H1 (cell line): ENCODE data around the gene CTIF.

ENCODE experiments used
- BRCA1 ChIP-seq: IDR thresholded peaks from 2 replicates; pipeline ENCODE4 v1.6.1; 2012; ENCODE audit warnings: low read depth, low read length, improper control_type of control experiment
- CREB1 ChIP-seq: IDR thresholded peaks from 2 replicates; pipeline ENCODE4 v1.6.1; 2012; ENCODE audit warnings: inconsistent platforms
- EGR1 ChIP-seq: IDR thresholded peaks from 2 replicates; pipeline ENCODE4 v1.6.1; 2011; ENCODE audit warnings: low read depth, low read length, borderline replicate concordance
- EZH2 ChIP-seq: fragments of 200-600 bp; sonication (generic); IDR thresholded peaks from 2 replicates; pipeline ENCODE4 v1.7.1; 2012; ENCODE audit warnings: low read depth, mild to moderate bottlenecking, moderate library complexity, low read length, inconsistent platforms; ENCODE audit not compliant: severe bottlenecking
- POLR2AphosphoS5 ChIP-seq: IDR thresholded peaks from 2 replicates; pipeline ENCODE4 v1.6.1; 2011; ENCODE audit warnings: low read depth, low read length
- SAP30 ChIP-seq: fragments of 300-600 bp; sonication (generic); IDR thresholded peaks from 2 replicates; pipeline ENCODE4 v1.7.1; 2012; ENCODE audit warnings: low read length, moderate library complexity, mild to moderate bottlenecking, inconsistent platforms; ENCODE audit not compliant: insufficient read depth, insufficient replicate concordance
- SIN3A ChIP-seq, 2 experiments: IDR thresholded peaks in 1 of 2; conservative IDR thresholded peaks in 1 of 2; 2 replicates each; pipeline ENCODE4 v1.6.1; 2011 to 2012; ENCODE audit warnings: low read length in 2 of 2, improper control_type of control experiment in 1 of 2, low read depth in 1 of 2, mild to moderate bottlenecking in 1 of 2
- SIX5 ChIP-seq: IDR thresholded peaks from 2 replicates; pipeline ENCODE4 v1.6.1; 2011; ENCODE audit warnings: mild to moderate bottlenecking, low read depth, low read length
- SP4 ChIP-seq: IDR thresholded peaks from 2 replicates; pipeline ENCODE4 v1.6.1; 2012; ENCODE audit warnings: low read length, inconsistent platforms
- TAF1 ChIP-seq: IDR thresholded peaks from 2 replicates; pipeline ENCODE4 v1.6.1; 2011; ENCODE audit warnings: mild to moderate bottlenecking, low read depth, low read length
- TF ChIP-seq, protein P1 (sequence below), 3 experiments: IDR thresholded peaks; 1 replicate in 2 of 3; 2 replicates in 1 of 3; pipeline versions ENCODE4 v1.5.1 to v1.6.1; 2011; ENCODE audit warnings: low read length in 3 of 3, mild to moderate bottlenecking in 3 of 3, inconsistent platforms in 2 of 3, low read depth in 1 of 3, moderate library complexity in 1 of 3; ENCODE audit not compliant: insufficient read depth in 1 of 3; ENCODE audit errors: control extremely low read depth in 1 of 3

DNA sequence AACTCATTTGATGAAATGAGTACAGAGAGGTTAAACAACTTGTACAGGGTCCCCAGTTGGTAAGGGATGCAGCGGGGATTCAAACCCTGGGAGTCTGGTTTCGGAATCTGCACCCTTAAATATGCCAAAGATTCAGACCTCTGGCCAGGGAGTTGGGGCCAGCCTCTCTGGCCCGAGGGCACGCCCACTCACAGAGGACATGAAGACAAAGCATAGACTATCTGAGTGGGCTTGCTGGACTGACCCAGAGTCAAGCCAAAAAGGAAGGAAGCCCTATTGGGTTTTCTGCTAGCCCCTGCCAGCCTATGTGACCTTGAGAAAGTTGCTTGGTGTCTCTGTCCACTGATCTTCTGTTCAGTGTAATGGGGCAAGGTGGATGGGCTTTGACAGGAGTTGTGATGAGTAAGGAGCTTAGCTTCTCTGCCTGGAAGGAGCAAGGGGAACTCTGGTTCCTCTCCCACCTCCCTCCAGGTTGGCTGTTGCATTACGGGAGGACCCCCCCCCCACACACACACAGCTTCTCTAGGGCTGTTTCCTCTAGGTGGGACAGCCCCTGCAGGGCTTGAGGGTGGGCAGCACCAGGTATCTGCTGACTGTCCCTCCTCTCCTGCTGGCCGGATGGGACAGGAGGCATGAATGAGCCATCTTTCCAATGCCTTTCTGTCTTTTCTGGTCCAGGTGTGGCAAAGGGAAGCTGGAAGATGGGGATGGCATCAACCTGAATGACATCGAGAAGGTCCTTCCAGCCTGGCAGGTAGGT is 131.3 kb downstream of the CTIF start:
- TF ChIP-seq EZH2: no peak
- TF ChIP-seq, protein P1, sequence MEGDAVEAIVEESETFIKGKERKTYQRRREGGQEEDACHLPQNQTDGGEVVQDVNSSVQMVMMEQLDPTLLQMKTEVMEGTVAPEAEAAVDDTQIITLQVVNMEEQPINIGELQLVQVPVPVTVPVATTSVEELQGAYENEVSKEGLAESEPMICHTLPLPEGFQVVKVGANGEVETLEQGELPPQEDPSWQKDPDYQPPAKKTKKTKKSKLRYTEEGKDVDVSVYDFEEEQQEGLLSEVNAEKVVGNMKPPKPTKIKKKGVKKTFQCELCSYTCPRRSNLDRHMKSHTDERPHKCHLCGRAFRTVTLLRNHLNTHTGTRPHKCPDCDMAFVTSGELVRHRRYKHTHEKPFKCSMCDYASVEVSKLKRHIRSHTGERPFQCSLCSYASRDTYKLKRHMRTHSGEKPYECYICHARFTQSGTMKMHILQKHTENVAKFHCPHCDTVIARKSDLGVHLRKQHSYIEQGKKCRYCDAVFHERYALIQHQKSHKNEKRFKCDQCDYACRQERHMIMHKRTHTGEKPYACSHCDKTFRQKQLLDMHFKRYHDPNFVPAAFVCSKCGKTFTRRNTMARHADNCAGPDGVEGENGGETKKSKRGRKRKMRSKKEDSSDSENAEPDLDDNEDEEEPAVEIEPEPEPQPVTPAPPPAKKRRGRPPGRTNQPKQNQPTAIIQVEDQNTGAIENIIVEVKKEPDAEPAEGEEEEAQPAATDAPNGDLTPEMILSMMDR (IDR thresholded peaks at IDR 0.05; ENCODE audit: control extremely low read depth in 1 of 3, insufficient read depth in 1 of 3, low read depth in 1 of 3, low read length in 3 of 3): no peak
- TF ChIP-seq POLR2AphosphoS5: no peak
- no peak for TF ChIP-seq SP4
- no peak for TF ChIP-seq CREB1
- TF ChIP-seq SIN3A (conservative IDR thresholded peaks at IDR 0.05 in 1 of 2, IDR thresholded peaks at IDR 0.05 in 1 of 2; ENCODE audit: low read depth in 1 of 2, low read length in 2 of 2): no peak
- TF ChIP-seq SIX5: no peak
- no peak for TF ChIP-seq BRCA1
- TF ChIP-seq SAP30: no peak
- TF ChIP-seq EGR1: no peak
- no peak for TF ChIP-seq TAF1
